Endothelial cell of umbilical vein (primary cell): ENCODE results near the gene ATP8A2. TPM values are rescaled to one million over a fixed set of nuclear protein-coding genes. Genes with fewer than 3 reads are reported as not detected.

Source experiments
- BruUV-seq: library from RNA; stranded (reverse); fragments of 400-500 nt; replicated peaks from 2 replicates; lab custom pipeline; 2021; lab: Mats Ljungman, UMichigan
- CTCF ChIA-PET: fragments of 300-600, 350-600 bp; sonication (Branson Sonifier 250); formaldehyde crosslinking; loops from one replicate; lab custom pipeline; 2021; ENCODE audit warnings: antibody characterized with exemption, inconsistent platforms; lab: Charles Lee
- POLR2A ChIA-PET: fragments of 300-600, 350-600 bp; sonication (Branson Sonifier 250); formaldehyde crosslinking; loops from one replicate; lab custom pipeline; 2021; ENCODE audit warnings: antibody characterized with exemption, inconsistent platforms; lab: Charles Lee
- DNase-seq: peaks from one replicate; pipeline ENCODE4 v3.0.0-alpha.2; 2011; ENCODE audit warnings: low read depth, low spot score
- FAIRE-seq: peaks from 2 replicates; lab custom pipeline; 2011; peaks lifted over from hg19 to GRCh38; lab: Jason Lieb, UNC
- H2AFZ ChIP-seq: 2 replicates; pipeline ENCODE4 v1.6.0; 2012; ENCODE audit warnings: low read depth, low read length, control low read depth, inconsistent platforms
- H3K27ac ChIP-seq: 2 replicates; pipeline ENCODE4 v1.5.1; 2011; ENCODE audit warnings: low read depth, mild to moderate bottlenecking, control low read depth, low read length, moderate library complexity; ENCODE audit not compliant: insufficient read depth
- H3K27me3 ChIP-seq, 2 experiments: 2 replicates each; pipeline versions ENCODE4 v1.6.0 to v1.6.1; 2011; ENCODE audit warnings: low read length in 2 of 2, mixed read lengths in 1 of 2; ENCODE audit not compliant: control insufficient read depth in 2 of 2, insufficient read depth in 2 of 2
- H3K36me3 ChIP-seq, 2 experiments: 2 replicates in 1 of 2; 3 replicates in 1 of 2; pipeline ENCODE4 v1.5.1; 2011; ENCODE audit warnings: low read length in 2 of 2, mild to moderate bottlenecking in 1 of 2, moderate library complexity in 1 of 2; ENCODE audit not compliant: control insufficient read depth in 2 of 2, insufficient read depth in 2 of 2; ENCODE audit errors: extremely low read depth in 1 of 2
- H3K4me1 ChIP-seq: 3 replicates; pipeline ENCODE4 v1.5.1; 2011; ENCODE audit warnings: mild to moderate bottlenecking, low read length; ENCODE audit not compliant: control insufficient read depth, insufficient read depth; ENCODE audit errors: extremely low read depth
- H3K4me2 ChIP-seq: 2 replicates; pipeline ENCODE4 v1.6.1; 2011; ENCODE audit warnings: low read length, control low read depth, mixed read lengths; ENCODE audit not compliant: insufficient read depth
- H3K4me3 ChIP-seq, 3 experiments: fragments of 200-600 bp in 1 of 3; sonication (generic), shearing (Covaris generic) in 1 of 3; replicated peaks in 1 of 3; 2 replicates each; pipeline ENCODE4 v1.5.1; 2011 to 2016; ENCODE audit warnings: control low read depth in 3 of 3, low read length in 3 of 3, mild to moderate bottlenecking in 2 of 3, inconsistent platforms in 1 of 3, low read depth in 1 of 3, moderate library complexity in 1 of 3; ENCODE audit not compliant: insufficient read depth in 1 of 3
- H3K79me2 ChIP-seq: 2 replicates; pipeline ENCODE4 v1.6.0; 2012; ENCODE audit warnings: low read length, inconsistent platforms; ENCODE audit not compliant: control insufficient read depth, insufficient read depth
- H3K9ac ChIP-seq: replicated peaks from 2 replicates; pipeline ENCODE3; 2011; ENCODE audit warnings: low read length, control low read depth; ENCODE audit not compliant: insufficient read depth; ENCODE audit errors: extremely low read depth
- H3K9me1 ChIP-seq: replicated peaks from 3 replicates; pipeline ENCODE4 v1.6.0; 2011; ENCODE audit warnings: mild to moderate bottlenecking, low read length; ENCODE audit not compliant: control insufficient read depth, insufficient read depth; ENCODE audit errors: extremely low read depth
- H3K9me3 ChIP-seq: replicated peaks from 2 replicates; pipeline ENCODE4 v1.5.1; 2012; ENCODE audit warnings: low read length, inconsistent platforms; ENCODE audit not compliant: control insufficient read depth, insufficient read depth
- H4K20me1 ChIP-seq: replicated peaks from 2 replicates; pipeline ENCODE3; 2011; ENCODE audit warnings: mild to moderate bottlenecking, low read length; ENCODE audit not compliant: control insufficient read depth, insufficient read depth; ENCODE audit errors: extremely low read depth
- EZH2 ChIP-seq: IDR thresholded peaks from 2 replicates; pipeline ENCODE4 v1.6.1; 2012; ENCODE audit warnings: borderline replicate concordance, low read depth, mild to moderate bottlenecking, moderate library complexity, low read length, inconsistent platforms; ENCODE audit not compliant: severe bottlenecking
- FOS ChIP-seq: IDR thresholded peaks from 2 replicates; pipeline ENCODE4 v1.6.1; 2011; ENCODE audit warnings: mild to moderate bottlenecking, low read length, moderate library complexity, borderline replicate concordance; ENCODE audit not compliant: insufficient read depth
- GATA2 ChIP-seq: IDR thresholded peaks from 2 replicates; pipeline ENCODE4 v1.7.0; 2011; ENCODE audit warnings: low read depth, mild to moderate bottlenecking, moderate library complexity, mixed read lengths, low read length; ENCODE audit not compliant: insufficient read length, insufficient read depth
- JUN ChIP-seq: IDR thresholded peaks from 2 replicates; pipeline ENCODE4 v1.6.1; 2011; ENCODE audit warnings: borderline replicate concordance, low read depth; ENCODE audit not compliant: insufficient read length, insufficient read depth
- MYC ChIP-seq: IDR thresholded peaks from one replicate; pipeline ENCODE4 v1.6.1; 2011; ENCODE audit warnings: mild to moderate bottlenecking, low read depth, low read length
- POLR2A ChIP-seq: IDR thresholded peaks from 2 replicates; pipeline ENCODE4 v1.6.1; 2012; ENCODE audit warnings: low read depth, mild to moderate bottlenecking, control low read depth, low read length
- POLR2AphosphoS5 ChIP-seq: IDR thresholded peaks from 2 replicates; pipeline ENCODE4 v1.6.1; 2012; ENCODE audit warnings: low read depth, mild to moderate bottlenecking, control low read depth, low read length, moderate library complexity; ENCODE audit not compliant: insufficient read depth
- dilution Hi-C: fragments of 300-500 bp; cut with MboI; formaldehyde crosslinking; loops from one replicate; pipeline ENCODE4 v1.15.0; 2019; ENCODE audit warnings: low sequenced_read_pairs; ENCODE audit not compliant: extremely low pct_ligation_motif_present
- intact Hi-C: fragments of 100-400 bp; cut with micrococcal nuclease; formaldehyde crosslinking; loops from one replicate; pipeline ENCODE4 v1.10.0; 2022
- polyA plus RNA-seq, 4 experiments: library from polyadenylated mRNA; depleted of rRNA in 3 of 4; stranded (reverse) in 3 of 4; unstranded in 1 of 4; fragments of >200 nt; gene quantifications; 2 replicates each; pipeline versions ENCODE4 v1.2.1 to v1.2.3, GENCODE V29; 2011 to 2012; ENCODE audit warnings: missing spikeins in 1 of 4
- total RNA-seq: library from RNA; stranded (reverse); gene quantifications from 2 replicates; pipeline ENCODE4 v1.2.3, GENCODE V29; 2021
- TF ChIP-seq, protein P1 (sequence below): IDR thresholded peaks from 2 replicates; pipeline ENCODE4 v1.6.1; 2011; ENCODE audit not compliant: insufficient read depth, insufficient read length
- TF ChIP-seq, protein P2 (sequence below), 2 donors: IDR thresholded peaks; 1 replicate in 1 of 2; 2 replicates in 1 of 2; pipeline ENCODE4 v1.5.1; 2011; ENCODE audit warnings: low read length in 2 of 2, mild to moderate bottlenecking in 2 of 2, moderate library complexity in 2 of 2, control low read depth in 1 of 2, inconsistent platforms in 1 of 2, low read depth in 1 of 2; ENCODE audit not compliant: insufficient read depth in 1 of 2; ENCODE audit errors: extremely low read depth in 1 of 2

Gene ATP8A2
- total and polyA plus RNA-seq, 2 donors (not counting 3 experiments of a cell fraction or from before 2014, with no cell fraction given): 0.11 to 0.49 TPM

DNA sequence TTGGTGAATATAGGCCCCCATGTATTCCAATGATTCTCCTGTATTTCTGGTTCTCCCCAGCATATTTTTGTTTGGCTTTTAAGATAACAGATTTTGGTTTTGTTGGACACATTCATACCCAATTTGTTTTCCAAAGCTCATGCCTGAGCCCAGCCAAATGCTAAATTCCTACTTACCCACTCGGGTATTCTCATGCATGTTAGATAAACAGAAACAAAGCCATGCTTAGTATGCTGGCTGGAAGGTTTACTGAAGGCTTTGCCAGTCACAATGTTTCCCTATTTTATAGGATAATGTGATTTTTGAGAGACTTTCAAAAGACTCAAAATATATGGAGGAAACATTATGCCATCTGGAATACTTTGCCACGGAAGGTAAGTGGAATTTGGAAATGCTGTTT lies 206.8 kb downstream of the ATP8A2 start:
- H3K9me3 ChIP-seq: no peaks in the 10 kb centered on the region
- H3K27ac ChIP-seq: no peak overlapping the region
- peaks cover 2% of the 10 kb centered on the region in 2 experiments for H3K27me3 ChIP-seq
- no peaks in the 10 kb centered on the region for H3K9me1 ChIP-seq
- no peak overlapping the region for H3K4me2 ChIP-seq
- CTCF ChIA-PET: interaction anchor here (1.4 kb wide), 1 partner anchor 483 kb away, joined by 4 read pairs; no protein-coding TSS in a partner anchor
- FAIRE-seq: no peak
- no peak overlapping the region for H3K9ac ChIP-seq
- H3K79me2 ChIP-seq: no peaks in the 10 kb centered on the region
- intact Hi-C loops (loop anchor here (10.0 kb wide), 2 partner anchors 246 to 1116 kb away; no protein-coding TSS in a partner anchor), dilution Hi-C loops (no loop called here)
- no peaks in the 10 kb centered on the region for H3K36me3 ChIP-seq
- no peak for DNase-seq
- H4K20me1 ChIP-seq: no peaks in the 10 kb centered on the region
- POLR2A ChIA-PET: no interaction called here
- H3K4me1 ChIP-seq: no peaks in the 10 kb centered on the region
- no peak for TF ChIP-seq MYC
- TF ChIP-seq, protein P1, sequence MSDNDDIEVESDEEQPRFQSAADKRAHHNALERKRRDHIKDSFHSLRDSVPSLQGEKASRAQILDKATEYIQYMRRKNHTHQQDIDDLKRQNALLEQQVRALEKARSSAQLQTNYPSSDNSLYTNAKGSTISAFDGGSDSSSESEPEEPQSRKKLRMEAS: no peak
- TF ChIP-seq GATA2: no peak
- TF ChIP-seq, protein P2, sequence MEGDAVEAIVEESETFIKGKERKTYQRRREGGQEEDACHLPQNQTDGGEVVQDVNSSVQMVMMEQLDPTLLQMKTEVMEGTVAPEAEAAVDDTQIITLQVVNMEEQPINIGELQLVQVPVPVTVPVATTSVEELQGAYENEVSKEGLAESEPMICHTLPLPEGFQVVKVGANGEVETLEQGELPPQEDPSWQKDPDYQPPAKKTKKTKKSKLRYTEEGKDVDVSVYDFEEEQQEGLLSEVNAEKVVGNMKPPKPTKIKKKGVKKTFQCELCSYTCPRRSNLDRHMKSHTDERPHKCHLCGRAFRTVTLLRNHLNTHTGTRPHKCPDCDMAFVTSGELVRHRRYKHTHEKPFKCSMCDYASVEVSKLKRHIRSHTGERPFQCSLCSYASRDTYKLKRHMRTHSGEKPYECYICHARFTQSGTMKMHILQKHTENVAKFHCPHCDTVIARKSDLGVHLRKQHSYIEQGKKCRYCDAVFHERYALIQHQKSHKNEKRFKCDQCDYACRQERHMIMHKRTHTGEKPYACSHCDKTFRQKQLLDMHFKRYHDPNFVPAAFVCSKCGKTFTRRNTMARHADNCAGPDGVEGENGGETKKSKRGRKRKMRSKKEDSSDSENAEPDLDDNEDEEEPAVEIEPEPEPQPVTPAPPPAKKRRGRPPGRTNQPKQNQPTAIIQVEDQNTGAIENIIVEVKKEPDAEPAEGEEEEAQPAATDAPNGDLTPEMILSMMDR (IDR thresholded peaks at IDR 0.05; ENCODE audit: extremely low read depth in 1 of 2, insufficient read depth in 1 of 2, low read depth in 1 of 2, low read length in 2 of 2): no peak
- no peak for TF ChIP-seq POLR2A
- TF ChIP-seq POLR2AphosphoS5: no peak
- no peak for TF ChIP-seq FOS
- TF ChIP-seq EZH2: no peak
- no peak for TF ChIP-seq JUN
- no peak overlapping the region for H3K4me3 ChIP-seq
- H2AFZ ChIP-seq: no peak overlapping the region
- no TSS peak for BruUV-seq
